ENCODE measurements around the gene DUOX1. TPM values are rescaled to one million over a fixed set of nuclear protein-coding genes. Genes with fewer than 3 reads are reported as not detected.

DUOX1 gene
- total and polyA plus RNA-seq, 2 donors (not counting 1 experiment from before 2014, with no cell fraction given): not detected

DNA sequence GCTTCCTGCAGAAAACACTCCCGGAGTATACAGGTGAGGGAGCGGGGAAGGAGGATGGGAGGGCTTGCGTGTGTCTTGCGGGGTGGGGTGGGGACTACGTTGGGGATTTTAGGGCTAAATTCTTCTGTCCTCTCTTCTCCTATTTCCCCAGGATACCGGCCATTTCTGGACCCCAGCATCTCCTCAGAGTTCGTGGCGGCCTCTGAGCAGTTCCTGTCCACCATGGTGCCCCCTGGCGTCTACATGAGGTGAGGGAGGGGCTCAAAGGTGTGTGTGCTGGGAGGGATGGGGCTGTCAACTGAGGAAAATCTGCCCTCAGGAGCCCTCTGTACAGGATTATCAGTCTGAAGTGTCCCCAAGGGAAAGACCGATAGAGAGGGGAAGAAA is 6.6 kb downstream of the DUOX1 start:
- no peak for DNase-seq (ENCODE audit: low read depth in 2 of 2)

DNA sequence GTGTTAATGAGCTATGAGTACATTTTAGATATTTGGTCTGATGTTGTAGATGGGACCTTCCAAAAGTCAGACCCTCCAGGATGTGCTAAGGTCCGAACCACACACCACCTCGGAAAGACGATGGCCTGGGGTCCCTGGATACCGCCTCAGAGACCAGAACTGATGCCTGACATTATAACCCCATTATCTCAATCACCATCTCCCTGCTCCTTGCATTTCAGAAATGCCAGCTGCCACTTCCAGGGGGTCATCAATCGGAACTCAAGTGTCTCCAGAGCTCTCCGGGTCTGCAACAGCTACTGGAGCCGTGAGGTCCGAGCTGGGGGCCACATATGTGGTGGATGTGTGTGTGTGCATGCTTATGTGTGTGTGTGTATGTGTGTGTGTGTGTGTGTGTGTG is 7.9 kb downstream of the DUOX1 start:
- Histone ChIP-seq H2AFZ (ENCODE audit: low read length) (no peak overlapping the region), H3K36me3 (ENCODE audit: control insufficient read depth, insufficient read depth, low read length) (no peaks in the 10 kb centered on the region), H3K4me2 (ENCODE audit: extremely low read depth, insufficient read depth, low read length) (no peak overlapping the region), H3K9me3 (ENCODE audit: control insufficient read depth, insufficient read depth, low read depth, low read length) (no peaks in the 10 kb centered on the region), H3K4me3 (replicated peaks in 1 of 4; ENCODE audit: control extremely low read depth in 1 of 4, insufficient read depth in 1 of 4, low read depth in 3 of 4, low read length in 4 of 4) (no peak overlapping the region), H3K27me3 (ENCODE audit: control insufficient read depth, insufficient read depth, low read length) (peaks cover 28% of the 10 kb centered on the region), H3K9ac (ENCODE audit: insufficient read depth, low read length) (no peak overlapping the region), H3K27ac (ENCODE audit: insufficient read depth, low read length) (no peak overlapping the region), H3K79me2 (ENCODE audit: control insufficient read depth, insufficient read depth, low read length) (no peaks in the 10 kb centered on the region), H4K20me1 (ENCODE audit: control insufficient read depth, extremely low read depth, insufficient read depth, low read length) (no peaks in the 10 kb centered on the region), H3K4me1 (ENCODE audit: control insufficient read depth, extremely low read depth, insufficient read depth, low read length) (no peaks in the 10 kb centered on the region)
- TF ChIP-seq, protein P1, sequence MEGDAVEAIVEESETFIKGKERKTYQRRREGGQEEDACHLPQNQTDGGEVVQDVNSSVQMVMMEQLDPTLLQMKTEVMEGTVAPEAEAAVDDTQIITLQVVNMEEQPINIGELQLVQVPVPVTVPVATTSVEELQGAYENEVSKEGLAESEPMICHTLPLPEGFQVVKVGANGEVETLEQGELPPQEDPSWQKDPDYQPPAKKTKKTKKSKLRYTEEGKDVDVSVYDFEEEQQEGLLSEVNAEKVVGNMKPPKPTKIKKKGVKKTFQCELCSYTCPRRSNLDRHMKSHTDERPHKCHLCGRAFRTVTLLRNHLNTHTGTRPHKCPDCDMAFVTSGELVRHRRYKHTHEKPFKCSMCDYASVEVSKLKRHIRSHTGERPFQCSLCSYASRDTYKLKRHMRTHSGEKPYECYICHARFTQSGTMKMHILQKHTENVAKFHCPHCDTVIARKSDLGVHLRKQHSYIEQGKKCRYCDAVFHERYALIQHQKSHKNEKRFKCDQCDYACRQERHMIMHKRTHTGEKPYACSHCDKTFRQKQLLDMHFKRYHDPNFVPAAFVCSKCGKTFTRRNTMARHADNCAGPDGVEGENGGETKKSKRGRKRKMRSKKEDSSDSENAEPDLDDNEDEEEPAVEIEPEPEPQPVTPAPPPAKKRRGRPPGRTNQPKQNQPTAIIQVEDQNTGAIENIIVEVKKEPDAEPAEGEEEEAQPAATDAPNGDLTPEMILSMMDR (conservative IDR thresholded peaks at IDR 0.05 in 1 of 2, IDR thresholded peaks at IDR 0.05 in 1 of 2; ENCODE audit: low read depth in 1 of 2, low read length in 2 of 2): no peak
- no peak for TF ChIP-seq EZH2 (IDR thresholded peaks at IDR 0.05; ENCODE audit: low read length, missing control alignments)
- no peak for DNase-seq (ENCODE audit: low read depth in 2 of 2)

More for the DNA sequence above, 6.6 kb downstream of the DUOX1 start:
- H3K27me3 ChIP-seq (ENCODE audit: control insufficient read depth, insufficient read depth, low read length): peaks cover 36% of the 10 kb centered on the region
- TF ChIP-seq EZH2 (IDR thresholded peaks at IDR 0.05; ENCODE audit: low read length, missing control alignments): no peak
- TF ChIP-seq, protein P1 (conservative IDR thresholded peaks at IDR 0.05 in 1 of 2, IDR thresholded peaks at IDR 0.05 in 1 of 2; ENCODE audit: low read depth in 1 of 2, low read length in 2 of 2): peak in 1 of 2 donors; percentile 13
- no peak overlapping the region for H3K4me2 ChIP-seq (ENCODE audit: extremely low read depth, insufficient read depth, low read length)
- H2AFZ ChIP-seq (ENCODE audit: low read length): no peak overlapping the region
- no peak overlapping the region for H3K9ac ChIP-seq (ENCODE audit: insufficient read depth, low read length)
- no peaks in the 10 kb centered on the region for H3K36me3 ChIP-seq (ENCODE audit: control insufficient read depth, insufficient read depth, low read length)
- no peaks in the 10 kb centered on the region for H4K20me1 ChIP-seq (ENCODE audit: control insufficient read depth, extremely low read depth, insufficient read depth, low read length)
- no peaks in the 10 kb centered on the region for H3K9me3 ChIP-seq (ENCODE audit: control insufficient read depth, insufficient read depth, low read depth, low read length)
- no peak overlapping the region for H3K27ac ChIP-seq (ENCODE audit: insufficient read depth, low read length)
- H3K79me2 ChIP-seq (ENCODE audit: control insufficient read depth, insufficient read depth, low read length): no peaks in the 10 kb centered on the region
- H3K4me1 ChIP-seq (ENCODE audit: control insufficient read depth, extremely low read depth, insufficient read depth, low read length): no peaks in the 10 kb centered on the region
- H3K4me3 ChIP-seq (replicated peaks in 1 of 4; ENCODE audit: control extremely low read depth in 1 of 4, insufficient read depth in 1 of 4, low read depth in 3 of 4, low read length in 4 of 4): no peak overlapping the region

DNA sequence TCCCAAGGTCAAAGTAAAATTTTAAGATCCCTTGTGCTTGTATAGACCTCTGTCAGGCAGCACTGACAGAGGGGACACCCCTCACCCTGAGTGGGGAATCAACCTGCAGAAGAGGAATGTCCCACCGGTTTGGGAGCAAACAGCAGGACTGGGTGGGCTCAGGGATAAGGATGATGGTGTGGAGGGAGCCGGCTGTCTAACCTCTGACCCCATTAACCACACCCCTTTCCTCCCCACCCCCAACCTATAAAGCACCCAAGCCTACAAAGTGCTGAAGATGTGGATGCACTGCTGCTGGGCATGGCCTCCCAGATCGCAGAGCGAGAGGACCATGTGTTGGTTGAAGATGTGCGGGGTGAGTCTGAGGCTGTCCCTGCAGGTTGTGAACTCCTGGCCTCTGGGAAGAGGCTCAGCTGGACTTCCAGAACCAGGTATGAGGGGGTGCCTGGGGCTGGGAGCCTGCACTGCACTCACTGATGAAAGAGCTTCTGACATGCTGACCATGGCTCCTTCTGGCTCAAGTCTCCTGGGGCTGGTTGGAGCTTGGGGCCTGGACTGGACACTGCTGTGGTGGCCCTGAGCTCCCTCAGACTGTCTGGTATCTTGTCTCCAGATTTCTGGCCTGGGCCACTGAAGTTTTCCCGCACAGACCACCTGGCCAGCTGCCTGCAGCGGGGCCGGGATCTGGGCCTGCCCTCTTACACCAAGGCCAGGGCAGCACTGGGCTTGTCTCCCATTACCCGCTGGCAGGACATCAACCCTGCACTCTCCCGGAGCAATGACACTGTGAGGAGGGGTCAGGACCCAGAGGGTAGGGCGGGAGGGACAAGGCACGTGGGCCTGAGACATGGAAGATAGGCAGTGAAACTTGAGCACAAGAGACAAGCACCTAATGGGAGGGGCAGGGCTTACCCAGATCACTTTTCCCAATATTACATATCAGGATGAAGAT is 9.3 kb downstream of the DUOX1 start:
- H3K36me3 ChIP-seq (ENCODE audit: control insufficient read depth, insufficient read depth, low read length): no peaks in the 10 kb centered on the region
- H3K4me2 ChIP-seq (ENCODE audit: extremely low read depth, insufficient read depth, low read length): no peak overlapping the region
- H3K9me3 ChIP-seq (ENCODE audit: control insufficient read depth, insufficient read depth, low read depth, low read length): no peaks in the 10 kb centered on the region
- no peak for TF ChIP-seq EZH2 (IDR thresholded peaks at IDR 0.05; ENCODE audit: low read length, missing control alignments)
- TF ChIP-seq, protein P1 (conservative IDR thresholded peaks at IDR 0.05 in 1 of 2, IDR thresholded peaks at IDR 0.05 in 1 of 2; ENCODE audit: low read depth in 1 of 2, low read length in 2 of 2): no peak
- no peak overlapping the region for H3K27ac ChIP-seq (ENCODE audit: insufficient read depth, low read length)
- no peak overlapping the region for H2AFZ ChIP-seq (ENCODE audit: low read length)
- DNase-seq (ENCODE audit: low read depth in 2 of 2): no peak
- no peaks in the 10 kb centered on the region for H3K79me2 ChIP-seq (ENCODE audit: control insufficient read depth, insufficient read depth, low read length)
- H3K9ac ChIP-seq (ENCODE audit: insufficient read depth, low read length): no peak overlapping the region
- no peak overlapping the region for H3K4me3 ChIP-seq (replicated peaks in 1 of 4; ENCODE audit: control extremely low read depth in 1 of 4, insufficient read depth in 1 of 4, low read depth in 3 of 4, low read length in 4 of 4)
- H3K27me3 ChIP-seq (ENCODE audit: control insufficient read depth, insufficient read depth, low read length): peaks cover 18% of the 10 kb centered on the region
- H3K4me1 ChIP-seq (ENCODE audit: control insufficient read depth, extremely low read depth, insufficient read depth, low read length): no peaks in the 10 kb centered on the region
- H4K20me1 ChIP-seq (ENCODE audit: control insufficient read depth, extremely low read depth, insufficient read depth, low read length): no peaks in the 10 kb centered on the region
